A549 (cell line): Measurements from ENCODE around the gene GPC1. TPM values are rescaled to one million over a fixed set of nuclear protein-coding genes. Genes with fewer than 3 reads are reported as not detected.

ENCODE experiments used
- ATAC-seq, 2 experiments: fragments of 200-7000 bp in 1 of 2; fragments of >200 bp in 1 of 2; cut with Nextera tagmentation in 1 of 2; cut with Tn5 transposase in 1 of 2; 3 replicates each; pipeline versions ENCODE4 v1.8.0 to v1.9.1; 2018 to 2020; ENCODE audit warnings: mild to moderate bottlenecking in 1 of 2, moderate library complexity in 1 of 2
- CTCF ChIA-PET: fragments of 300-600 bp; sonication (Branson Sonifier 250); formaldehyde crosslinking; extraction: SDS; loops from one replicate; lab custom pipeline; 2021; ENCODE audit warnings: antibody characterized with exemption, inconsistent platforms; lab: Yijun Ruan, JAX
- POLR2A ChIA-PET: fragments of 350-600 bp; formaldehyde crosslinking; extraction: SDS; loops from one replicate; lab custom pipeline; 2021; ENCODE audit warnings: antibody characterized with exemption, inconsistent platforms; lab: Yijun Ruan, JAX
- DNase-seq, 2 experiments: peaks; one replicate each; pipeline versions ENCODE4 v3.0.0 to v3.0.0-alpha.2; 2011 to 2016; ENCODE audit warnings: low read depth in 1 of 2, low spot score in 1 of 2
- FAIRE-seq: peaks from 2 replicates; lab custom pipeline; 2011; peaks lifted over from hg19 to GRCh38; lab: Jason Lieb, UNC
- H3K27ac ChIP-seq, 2 experiments: fragments of >200 bp; sonication (Bioruptor Twin); formaldehyde crosslinking; 3 replicates each; pipeline ENCODE4 v1.5.1; 2016 to 2017
- H3K4me1 ChIP-seq: fragments of >200 bp; sonication (Bioruptor Twin); formaldehyde crosslinking; 3 replicates; pipeline ENCODE4 v1.6.1; 2016
- H3K4me2 ChIP-seq: fragments of >200 bp; sonication (Bioruptor Twin); formaldehyde crosslinking; 3 replicates; pipeline ENCODE4 v1.6.1; 2016
- H3K4me3 ChIP-seq: fragments of >200 bp; sonication (Bioruptor Twin); formaldehyde crosslinking; 3 replicates; pipeline ENCODE4 v1.5.1; 2016
- H3K9me3 ChIP-seq: fragments of >200 bp; sonication (Bioruptor Twin); formaldehyde crosslinking; 3 replicates; pipeline ENCODE4 v1.6.1; 2016
- CBX2 ChIP-seq: fragments of 200-600 bp; sonication (generic); IDR thresholded peaks from 2 replicates; pipeline ENCODE4 v1.6.1; 2016; ENCODE audit warnings: low read depth, mild to moderate bottlenecking, borderline replicate concordance
- CBX8 ChIP-seq: fragments of 200-600 bp; sonication (generic); IDR thresholded peaks from 2 replicates; pipeline ENCODE4 v1.6.1; 2016
- CHD2 ChIP-seq: fragments of 150-350 bp; IDR thresholded peaks from 2 replicates; pipeline ENCODE4 v1.6.1; 2014; ENCODE audit warnings: low read length; ENCODE audit not compliant: partially characterized antibody
- CHD4 ChIP-seq: fragments of 200-600 bp; sonication (generic); IDR thresholded peaks from 2 replicates; pipeline ENCODE4 v1.6.1; 2016; ENCODE audit warnings: antibody characterized with exemption, mild to moderate bottlenecking, borderline replicate concordance
- EHMT2 ChIP-seq: fragments of 200-600 bp; sonication (generic); IDR thresholded peaks from 2 replicates; pipeline ENCODE4 v1.6.1; 2016; ENCODE audit warnings: antibody characterized with exemption, low read depth, mild to moderate bottlenecking, moderate library complexity
- ESRRA ChIP-seq: fragments of 150-350 bp; IDR thresholded peaks from 2 replicates; pipeline ENCODE4 v1.6.1; 2014; ENCODE audit warnings: mild to moderate bottlenecking, low read length, borderline replicate concordance
- FOSB ChIP-seq: fragments of 250-450 bp; sonication (Bioruptor Pico); IDR thresholded peaks from 2 replicates; pipeline ENCODE4 v1.5.0; 2020; ENCODE audit warnings: mild to moderate bottlenecking, moderate library complexity
- FOSL2 ChIP-seq, 2 experiments: fragments of 450-650 bp in 1 of 2; fragments of >200 bp in 1 of 2; sonication (Bioruptor Twin) in 1 of 2; formaldehyde crosslinking; IDR thresholded peaks; 2 replicates each; pipeline versions ENCODE4 v1.5.0 to v1.6.1; 2016 to 2020; ENCODE audit warnings: mild to moderate bottlenecking in 1 of 2, moderate library complexity in 1 of 2
- FOXS1 ChIP-seq: fragments of 250-450 bp; sonication (Bioruptor Pico); IDR thresholded peaks from 2 replicates; pipeline ENCODE4 v1.5.0; 2020; ENCODE audit warnings: mild to moderate bottlenecking, moderate library complexity
- GATA3 ChIP-seq: IDR thresholded peaks from 2 replicates; pipeline ENCODE4 v1.6.1; 2012; ENCODE audit warnings: borderline replicate concordance
- HDAC2 ChIP-seq: fragments of 200-600 bp; sonication (generic); IDR thresholded peaks from 2 replicates; pipeline ENCODE4 v1.6.1; 2016
- HOXA7 ChIP-seq: fragments of 250-450 bp; sonication (Bioruptor Pico); IDR thresholded peaks from 2 replicates; pipeline ENCODE4 v1.5.0; 2020; ENCODE audit warnings: mild to moderate bottlenecking, moderate library complexity
- HOXB13 ChIP-seq: fragments of 250-450 bp; sonication (Bioruptor Pico); IDR thresholded peaks from 2 replicates; pipeline ENCODE4 v1.5.0; 2020; ENCODE audit warnings: low read depth, mild to moderate bottlenecking, moderate library complexity
- HOXB5 ChIP-seq: fragments of 250-450 bp; sonication (Bioruptor Pico); IDR thresholded peaks from 2 replicates; pipeline ENCODE4 v1.5.0; 2020; ENCODE audit warnings: mild to moderate bottlenecking, moderate library complexity
- JUN ChIP-seq, 2 experiments: fragments of >200 bp; sonication (Bioruptor Twin); formaldehyde crosslinking; IDR thresholded peaks; 2 replicates in 1 of 2; 3 replicates in 1 of 2; pipeline ENCODE4 v1.6.1; 2016 to 2017
- KDM1A ChIP-seq: fragments of 200-600 bp; sonication (generic); IDR thresholded peaks from 2 replicates; pipeline ENCODE4 v1.6.1; 2016; ENCODE audit warnings: low read depth, mild to moderate bottlenecking
- MAFK ChIP-seq: fragments of 450-650 bp; IDR thresholded peaks from 2 replicates; pipeline ENCODE4 v1.6.1; 2014; ENCODE audit not compliant: partially characterized antibody
- NR3C1 ChIP-seq: fragments of >200 bp; sonication (Bioruptor Twin); formaldehyde crosslinking; IDR thresholded peaks from 3 replicates; pipeline ENCODE4 v1.6.1; 2017
- PHF8 ChIP-seq: fragments of 200-600 bp; sonication (generic); IDR thresholded peaks from 2 replicates; pipeline ENCODE4 v1.6.1; 2016; ENCODE audit warnings: low read depth, mild to moderate bottlenecking, antibody characterized with exemption, moderate library complexity, borderline replicate concordance
- RAD21 ChIP-seq, 2 experiments: fragments of >200 bp in 1 of 2; sonication (Bioruptor Twin) in 1 of 2; formaldehyde crosslinking in 1 of 2; IDR thresholded peaks in 1 of 2; conservative IDR thresholded peaks in 1 of 2; 2 replicates in 1 of 2; 3 replicates in 1 of 2; pipeline ENCODE4 v1.6.1; 2012 to 2018; ENCODE audit warnings: inconsistent platforms in 1 of 2
- TFCP2L1 ChIP-seq: fragments of 250-450 bp; sonication (Bioruptor Pico); IDR thresholded peaks from 2 replicates; pipeline ENCODE4 v1.5.0; 2021; ENCODE audit warnings: mild to moderate bottlenecking
- ZC3H11A ChIP-seq: fragments of 450-650 bp; IDR thresholded peaks from 2 replicates; pipeline ENCODE4 v1.6.1; 2014; ENCODE audit warnings: antibody characterized with exemption, mild to moderate bottlenecking
- ZFP36 ChIP-seq: fragments of 450-650 bp; IDR thresholded peaks from 2 replicates; pipeline ENCODE4 v1.6.1; 2014; ENCODE audit warnings: borderline replicate concordance; ENCODE audit not compliant: partially characterized antibody
- ZSCAN20 ChIP-seq: fragments of 250-450 bp; sonication (Bioruptor Pico); IDR thresholded peaks from 2 replicates; pipeline ENCODE4 v1.8.0; 2022; ENCODE audit warnings: mild to moderate bottlenecking, moderate library complexity
- WGBS: methylation state at CpG from one replicate; pipeline ENCODE4 v1.1.6; 2017; ENCODE audit errors: missing lambda C conversion rate; 5-methylcytosine and 5-hydroxymethylcytosine counted together
- polyA plus RNA-seq, 4 experiments: library from polyadenylated mRNA; depleted of rRNA in 3 of 4; stranded (reverse); fragments of >200 nt; fragmentation: RNase III in 1 of 4; extraction: RNeasy Plus Mini Kit Qiagen cat#74134 plus additional on column Dnase treatment in 1 of 4; gene quantifications; 2 replicates in 3 of 4; 3 replicates in 1 of 4; pipeline ENCODE4 v1.2.3, GENCODE V29; 2011 to 2017
- TF ChIP-seq, protein P1 (sequence below): IDR thresholded peaks from 2 replicates; pipeline ENCODE4 v1.6.1; 2012; ENCODE audit warnings: low read depth, borderline replicate concordance
- TF ChIP-seq, protein P2 (sequence below): IDR thresholded peaks from 2 replicates; pipeline ENCODE4 v1.6.1; 2012
- TF ChIP-seq, protein P3 (sequence below): fragments of 450-650 bp; IDR thresholded peaks from 2 replicates; pipeline ENCODE4 v1.6.1; 2014; ENCODE audit warnings: antibody characterized with exemption
- TF ChIP-seq, protein P4 (sequence below): fragments of >200 bp; sonication (Bioruptor Twin); formaldehyde crosslinking; IDR thresholded peaks from 2 replicates; pipeline ENCODE4 v1.6.1; 2016

Gene GPC1
- polyA plus RNA-seq, 2 of the 4 experiments (the other 2 are of a cell fraction), result 19.8 to 97.7 TPM

DNA sequence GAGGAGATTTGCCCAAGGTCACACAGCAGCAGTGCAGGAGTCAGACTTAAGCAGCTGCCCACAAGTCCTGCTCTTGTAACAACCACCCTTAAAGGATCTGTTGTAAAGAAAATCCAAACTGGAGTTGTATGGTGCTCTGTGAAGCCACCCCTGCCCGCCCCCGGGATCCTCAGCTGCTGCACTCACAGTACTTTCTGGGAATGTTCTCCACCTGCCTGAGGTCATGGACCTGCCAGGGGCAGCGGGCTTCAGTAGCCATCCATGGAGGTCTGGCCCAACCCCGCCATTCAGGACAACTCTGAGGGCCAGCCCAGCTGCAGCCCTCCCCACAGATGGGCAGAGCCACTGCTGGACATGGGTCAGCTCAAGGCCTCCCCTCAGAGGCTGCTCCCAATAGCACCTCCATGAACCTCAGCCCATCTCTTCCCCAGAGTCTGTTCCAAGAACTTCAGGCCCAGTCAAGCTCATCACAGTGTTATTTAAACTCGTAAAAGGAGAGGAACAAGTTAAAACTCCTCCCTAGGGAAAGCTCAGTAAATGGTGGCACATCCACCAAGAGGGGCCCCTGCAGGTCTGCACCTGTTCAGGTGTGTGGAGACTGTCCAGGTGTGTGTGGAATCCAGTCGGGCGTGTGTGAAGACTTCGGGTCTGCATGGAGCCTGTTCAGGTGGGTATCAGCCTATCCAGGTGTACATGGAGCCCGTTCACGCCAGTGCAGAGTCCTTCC is 39.4 kb upstream of the GPC1 start:
- Histone ChIP-seq H3K9me3 (no peaks in the 10 kb centered on the region), H3K4me1 (no peaks in the 10 kb centered on the region), H3K4me2 (no peak overlapping the region), H3K4me3 (no peak overlapping the region), H3K27ac (no peak overlapping the region)
- FAIRE-seq (no peak), ATAC-seq (no peak), DNase-seq (no peak)
- 87% methylated on average over 10 of the region's 10 CpGs for WGBS
- CTCF ChIA-PET, result interaction anchor here (1.0 kb wide), 1 partner anchor 11 kb away, joined by 3 read pairs; no protein-coding TSS in a partner anchor
- POLR2A ChIA-PET, result no interaction called here
- TF ChIP-seq CHD2 (no peak), EHMT2 (no peak), ZFP36 (no peak), ESRRA (no peak), NR3C1 (no peak)

DNA sequence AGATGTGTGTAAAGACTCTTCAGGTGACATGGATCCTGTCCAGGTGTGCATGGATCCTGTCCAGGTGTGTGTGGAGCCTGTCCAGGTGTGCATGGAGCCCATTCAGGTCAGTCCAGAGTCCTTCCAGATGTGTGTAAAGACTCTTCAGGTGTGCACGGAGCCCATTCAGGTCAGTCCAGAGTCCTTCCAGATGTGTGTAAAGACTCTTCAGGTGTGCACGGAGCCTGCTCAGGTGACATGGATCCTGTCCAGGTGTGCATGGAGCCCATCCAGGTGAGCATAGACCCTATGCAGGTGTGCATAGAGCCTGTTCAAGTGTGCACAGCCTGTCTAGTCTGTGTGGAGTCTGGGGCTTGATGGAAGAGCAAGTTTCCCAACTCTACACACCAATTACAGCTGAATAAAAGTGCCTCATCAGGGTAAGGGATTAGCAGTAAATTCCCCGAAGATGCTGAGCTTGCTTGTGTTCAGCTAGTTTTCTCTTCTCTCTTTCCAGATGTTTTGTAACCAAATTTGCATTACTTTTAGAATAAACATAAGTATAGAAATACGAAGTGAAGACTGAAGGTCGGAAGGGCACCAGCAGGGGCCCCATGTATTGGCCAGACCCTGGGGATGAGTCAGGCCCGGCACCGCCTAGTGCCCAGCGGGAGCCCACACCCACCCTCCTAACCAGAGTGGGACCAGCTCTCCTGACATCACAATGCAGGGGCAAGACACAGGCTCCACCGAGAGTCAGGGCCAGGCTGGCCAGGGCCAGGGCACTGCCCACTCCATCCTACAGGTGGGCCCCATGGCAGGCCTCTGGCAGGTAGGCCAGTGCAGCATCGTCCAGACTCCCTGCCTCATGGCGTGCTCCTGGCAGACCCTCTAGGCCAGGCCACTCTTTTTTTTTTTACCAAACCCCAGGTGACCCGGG is 38.6 kb upstream of the GPC1 start:
- Histone ChIP-seq H3K4me2 (no peak overlapping the region), H3K9me3 (no peaks in the 10 kb centered on the region)
- no peak for FAIRE-seq
- CTCF ChIA-PET, result interaction anchor here (0.9 to 1.0 kb wide), 2 partner anchors 10 to 30 kb away, joined by 3 read pairs; no protein-coding TSS in a partner anchor
- TF ChIP-seq CBX2 (no peak), HOXB13 (CRISPR knock-in tag) (no peak), GATA3 (no peak), CHD4 (no peak), JUN (IDR thresholded peaks at IDR 0.05) (no peak), HOXB5 (CRISPR knock-in tag) (no peak), CBX8 (no peak), FOXS1 (CRISPR knock-in tag) (no peak), KDM1A (no peak), HOXA7 (CRISPR knock-in tag) (no peak), FOSB (CRISPR knock-in tag) (no peak), RAD21 (conservative IDR thresholded peaks at IDR 0.05 in 1 of 2, IDR thresholded peaks at IDR 0.05 in 1 of 2) (no peak), TFCP2L1 (CRISPR knock-in tag) (no peak), HDAC2 (no peak), FOSL2 (IDR thresholded peaks at IDR 0.05) (no peak), FOSL2 (CRISPR knock-in tag; IDR thresholded peaks at IDR 0.05) (no peak), NR3C1 (no peak)
- TF ChIP-seq, protein P1, sequence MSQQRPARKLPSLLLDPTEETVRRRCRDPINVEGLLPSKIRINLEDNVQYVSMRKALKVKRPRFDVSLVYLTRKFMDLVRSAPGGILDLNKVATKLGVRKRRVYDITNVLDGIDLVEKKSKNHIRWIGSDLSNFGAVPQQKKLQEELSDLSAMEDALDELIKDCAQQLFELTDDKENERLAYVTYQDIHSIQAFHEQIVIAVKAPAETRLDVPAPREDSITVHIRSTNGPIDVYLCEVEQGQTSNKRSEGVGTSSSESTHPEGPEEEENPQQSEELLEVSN, result no peak
- TF ChIP-seq, all 56 proteins: peak for 0
- no peak overlapping the region for H3K4me3 ChIP-seq
- no peaks in the 10 kb centered on the region for H3K4me1 ChIP-seq
- peak overlapping the region in 1 of 2 experiments; percentile 22; a peak in 1 of 6 replicates for H3K27ac ChIP-seq
- POLR2A ChIA-PET, result no interaction called here
- ATAC-seq (no peak; a peak in 1 of 6 replicates), DNase-seq (no peak)
- 80% methylated on average over 11 of the region's 12 CpGs for WGBS

DNA sequence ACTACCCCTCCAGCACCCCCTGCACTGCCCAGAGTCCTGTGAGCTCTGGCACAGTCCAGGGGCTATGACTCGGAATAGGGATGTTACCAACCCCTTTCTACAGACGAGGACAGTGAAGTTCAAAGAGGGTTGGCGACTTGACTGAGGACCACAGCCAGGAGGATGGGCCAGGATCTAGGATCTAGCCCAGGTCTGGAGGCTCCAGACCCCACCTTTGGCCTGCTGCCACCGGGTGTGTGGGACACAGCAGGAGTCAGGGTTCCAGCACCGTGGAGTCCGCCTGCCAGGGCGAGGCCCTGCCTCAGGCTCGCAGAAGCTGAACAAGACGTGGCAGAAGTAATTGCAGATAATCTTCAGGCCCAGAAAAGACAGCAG is 37.9 kb upstream of the GPC1 start:
- Histone ChIP-seq H3K4me3 (no peak overlapping the region), H3K4me2 (no peak overlapping the region), H3K27ac (peak overlapping the region in 1 of 2 experiments; percentile 22; a peak in 1 of 6 replicates), H3K4me1 (no peaks in the 10 kb centered on the region), H3K9me3 (no peaks in the 10 kb centered on the region)
- POLR2A ChIA-PET, result no interaction called here
- CTCF ChIA-PET, result interaction anchor here (0.9 kb wide), 1 partner anchor 29 kb away, joined by 3 read pairs; no protein-coding TSS in a partner anchor
- DNase-seq (no peak), FAIRE-seq (no peak), ATAC-seq (no peak)
- TF ChIP-seq CHD4 (no peak), PHF8 (no peak), FOSB (CRISPR knock-in tag) (no peak), MAFK (no peak), ZSCAN20 (CRISPR knock-in tag) (no peak), ZC3H11A (no peak)
- TF ChIP-seq, protein P2, sequence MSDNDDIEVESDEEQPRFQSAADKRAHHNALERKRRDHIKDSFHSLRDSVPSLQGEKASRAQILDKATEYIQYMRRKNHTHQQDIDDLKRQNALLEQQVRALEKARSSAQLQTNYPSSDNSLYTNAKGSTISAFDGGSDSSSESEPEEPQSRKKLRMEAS, result no peak
- TF ChIP-seq, protein P3, sequence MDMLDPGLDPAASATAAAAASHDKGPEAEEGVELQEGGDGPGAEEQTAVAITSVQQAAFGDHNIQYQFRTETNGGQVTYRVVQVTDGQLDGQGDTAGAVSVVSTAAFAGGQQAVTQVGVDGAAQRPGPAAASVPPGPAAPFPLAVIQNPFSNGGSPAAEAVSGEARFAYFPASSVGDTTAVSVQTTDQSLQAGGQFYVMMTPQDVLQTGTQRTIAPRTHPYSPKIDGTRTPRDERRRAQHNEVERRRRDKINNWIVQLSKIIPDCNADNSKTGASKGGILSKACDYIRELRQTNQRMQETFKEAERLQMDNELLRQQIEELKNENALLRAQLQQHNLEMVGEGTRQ, result no peak
- TF ChIP-seq, protein P4, sequence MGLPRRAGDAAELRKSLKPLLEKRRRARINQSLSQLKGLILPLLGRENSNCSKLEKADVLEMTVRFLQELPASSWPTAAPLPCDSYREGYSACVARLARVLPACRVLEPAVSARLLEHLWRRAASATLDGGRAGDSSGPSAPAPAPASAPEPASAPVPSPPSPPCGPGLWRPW, result no peak
- WGBS, result 74% methylated on average over 7 of the region's 9 CpGs
